Measurements from ENCODE around the gene ACVR2B. TPM values are rescaled to one million over a fixed set of nuclear protein-coding genes. Genes with fewer than 3 reads are reported as not detected.
A peak's percentile ranks its signal among the peaks of the same experiment; 100 is the strongest.

Gene ACVR2B
- total RNA-seq, 4 donors from 2014 or later = 2.4 to 12.1 (median 6.3) TPM

- in situ Hi-C loops (cut with MboI; ENCODE audit: low sequenced_read_pairs in 4 of 4) = loop anchor here in 3 of 4 donors (25.0 kb wide), 1 partner anchor 342 kb away; the partner anchor contains the start of genes ACAA1 (in 3 of the 3) and MYD88 (in 3 of the 3)
Observed at GRCh38 chr3:38478901-38479300, 25.2 kb downstream of the ACVR2B start.

GRCh38 chr3:38479431-38480092 is 25.9 kb downstream of the ACVR2B start:
- in situ Hi-C loops (cut with MboI; ENCODE audit: low sequenced_read_pairs in 4 of 4) = loop anchor here (5.0 to 25.0 kb wide), 2 partner anchors 132 to 342 kb away; partner anchors contain the start of genes XYLB (in 4 of the 4), ACAA1 (in 3 of the 4) and MYD88 (in 3 of the 4)
- H3K4me3 ChIP-seq = no peak overlapping the region
- H3K9me3 ChIP-seq = no peaks in the 10 kb centered on the region
- H3K27me3 ChIP-seq = no peaks in the 10 kb centered on the region
- TF ChIP-seq CTCF (IDR thresholded peaks at IDR 0.05 in 4 of 5, conservative IDR thresholded peaks at IDR 0.05 in 1 of 5) (peak; percentile 70 to 94 (median 82)), POLR2A (IDR thresholded peaks at IDR 0.05) (no peak)
- peak; percentile 82 to 94 for ATAC-seq
- H3K27ac ChIP-seq = peak overlapping the region in 2 of 4 donors; percentile 9 to 14
- intact Hi-C loops (cut with DNase I; ENCODE audit: low total_unique reads) = loop anchor here (2.0 to 10.0 kb wide), 4 partner anchors 27 to 345 kb away; partner anchors contain the start of genes ACAA1, ACVR2B, MYD88 and XYLB
- peaks cover 0 to 12% of the 10 kb centered on the region in 2 donors for H3K4me1 ChIP-seq
- peaks cover 0 to 43% of the 10 kb centered on the region in 2 donors for H3K36me3 ChIP-seq
- DNase-seq = peak; percentile 56 to 70

More at GRCh38 chr3:38478901-38479300, 25.2 kb downstream of the ACVR2B start:
- Histone ChIP-seq H3K27ac (no peak overlapping the region), H3K9me3 (no peaks in the 10 kb centered on the region), H3K36me3 (peaks cover 0 to 38% of the 10 kb centered on the region in 2 donors), H3K4me1 (peaks cover 0 to 12% of the 10 kb centered on the region in 2 donors), H3K27me3 (no peaks in the 10 kb centered on the region), H3K4me3 (no peak overlapping the region)
- intact Hi-C loops (cut with DNase I; ENCODE audit: low total_unique reads) = loop anchor here (2.0 to 10.0 kb wide), 3 partner anchors 26 to 132 kb away; partner anchors contain the start of genes ACVR2B and XYLB
- TF ChIP-seq POLR2A (IDR thresholded peaks at IDR 0.05) (no peak), CTCF (IDR thresholded peaks at IDR 0.05 in 4 of 5, conservative IDR thresholded peaks at IDR 0.05 in 1 of 5) (no peak)
- ATAC-seq (no peak), DNase-seq (no peak)

GRCh38 chr3:38480093-38480445 is 26.4 kb downstream of the ACVR2B start:
- H3K27me3 ChIP-seq = no peaks in the 10 kb centered on the region
- intact Hi-C loops (cut with DNase I; ENCODE audit: low total_unique reads) = loop anchor here (10.0 kb wide), 1 partner anchor 345 kb away; the partner anchor contains the start of genes ACAA1 and MYD88
- H3K4me3 ChIP-seq = no peak overlapping the region
- peaks cover 0 to 7% of the 10 kb centered on the region in 2 donors for H3K4me1 ChIP-seq
- ATAC-seq (no peak), DNase-seq (no peak)
- peaks cover 0 to 43% of the 10 kb centered on the region in 2 donors for H3K36me3 ChIP-seq
- TF ChIP-seq CTCF (IDR thresholded peaks at IDR 0.05 in 4 of 5, conservative IDR thresholded peaks at IDR 0.05 in 1 of 5) = peak in 1 of 5 experiments; percentile 3
- no peak for TF ChIP-seq POLR2A (IDR thresholded peaks at IDR 0.05)
- in situ Hi-C loops (cut with MboI; ENCODE audit: low sequenced_read_pairs in 4 of 4) = loop anchor here (5.0 to 25.0 kb wide), 2 partner anchors 133 to 343 kb away; partner anchors contain the start of genes XYLB (in 4 of the 4), ACAA1 (in 3 of the 4) and MYD88 (in 3 of the 4)
- no peak overlapping the region for H3K27ac ChIP-seq
- H3K9me3 ChIP-seq = no peaks in the 10 kb centered on the region

GRCh38 chr3:38480930-38481329 is 27.2 kb downstream of the ACVR2B start:
- Histone ChIP-seq H3K27me3 (no peaks in the 10 kb centered on the region), H3K27ac (no peak overlapping the region), H3K9me3 (no peaks in the 10 kb centered on the region), H3K4me1 (no peaks in the 10 kb centered on the region), H3K36me3 (peaks cover 0 to 43% of the 10 kb centered on the region in 2 donors), H3K4me3 (no peak overlapping the region)
- ATAC-seq = no peak
- no peak for DNase-seq
- no peak for TF ChIP-seq CTCF (IDR thresholded peaks at IDR 0.05 in 4 of 5, conservative IDR thresholded peaks at IDR 0.05 in 1 of 5)
- TF ChIP-seq POLR2A (IDR thresholded peaks at IDR 0.05) = no peak
- in situ Hi-C loops (cut with MboI; ENCODE audit: low sequenced_read_pairs in 4 of 4) = loop anchor here (5.0 to 25.0 kb wide), 2 partner anchors 134 to 344 kb away; partner anchors contain the start of genes XYLB (in 4 of the 4), ACAA1 (in 3 of the 4) and MYD88 (in 3 of the 4)
- intact Hi-C loops (cut with DNase I; ENCODE audit: low total_unique reads) = loop anchor here (10.0 kb wide), 1 partner anchor 346 kb away; the partner anchor contains the start of genes ACAA1 and MYD88
